K562 (cell line): ENCODE data around the gene HDLBP. TPM values are rescaled to one million over a fixed set of nuclear protein-coding genes. Genes with fewer than 3 reads are reported as not detected.

ENCODE experiments used
- ATAC-seq: fragments of 200-7000 bp; cut with Tn5 transposase; 3 replicates; pipeline ENCODE4 v1.9.1; 2020; ENCODE audit warnings: moderate library complexity
- BruUV-seq: library from RNA; stranded (reverse); fragments of 400-500 nt; replicated peaks from 2 replicates; lab custom pipeline; 2021; lab: Mats Ljungman, UMichigan
- CTCF ChIA-PET: fragments of 300-600 bp; formaldehyde crosslinking; extraction: SDS; loops from one replicate; lab custom pipeline; 2021; ENCODE audit warnings: low intra/inter-chr PET ratio; lab: Yijun Ruan, JAX
- POLR2A ChIA-PET: fragments of 300-600, 350-650 bp; sonication (Branson Sonifier 250); formaldehyde crosslinking; extraction: SDS; loops from one replicate; lab custom pipeline; 2021; ENCODE audit warnings: antibody characterized with exemption, inconsistent platforms; lab: Yijun Ruan, JAX
- DNase-seq, 4 experiments: peaks; one replicate each; pipeline versions ENCODE4 v3.0.0 to v3.0.0-alpha.2; 2011 to 2018; ENCODE audit warnings: low spot score in 3 of 4, mixed read lengths in 3 of 4; ENCODE audit errors: extremely low read depth in 1 of 4
- FAIRE-seq: peaks from 2 replicates; lab custom pipeline; 2011; peaks lifted over from hg19 to GRCh38; lab: Jason Lieb, UNC
- H2AFZ ChIP-seq: 2 replicates; pipeline ENCODE4 v1.6.0; 2011; ENCODE audit warnings: low read depth, low read length, control low read depth, inconsistent platforms
- H3K27ac ChIP-seq: fragments of 200-600 bp; 3 replicates; pipeline ENCODE4 v1.8.0; 2011; ENCODE audit warnings: low read depth, mild to moderate bottlenecking, control low read depth, inconsistent platforms, low read length, moderate library complexity, mixed read lengths; ENCODE audit errors: extremely low read depth
- H3K27me3 ChIP-seq, 2 experiments: fragments of 300-600 bp in 1 of 2; 2 replicates in 1 of 2; 3 replicates in 1 of 2; pipeline versions ENCODE4 v1.6.0 to v1.8.0; 2011; ENCODE audit warnings: inconsistent platforms in 2 of 2, low read length in 2 of 2, mild to moderate bottlenecking in 1 of 2, mixed read lengths in 1 of 2, moderate library complexity in 1 of 2; ENCODE audit not compliant: control insufficient read depth in 2 of 2, insufficient read depth in 2 of 2
- H3K36me3 ChIP-seq: fragments of 300-600 bp; 3 replicates; pipeline ENCODE4 v1.8.0; 2011; ENCODE audit warnings: mild to moderate bottlenecking, low read length, inconsistent platforms; ENCODE audit not compliant: control insufficient read depth, insufficient read depth
- H3K4me1 ChIP-seq, 2 experiments: fragments of 200-600 bp in 1 of 2; replicated peaks in 1 of 2; 2 replicates in 1 of 2; 3 replicates in 1 of 2; pipeline versions ENCODE4 v1.5.1 to v1.8.0; 2011; ENCODE audit warnings: inconsistent platforms in 2 of 2, low read length in 2 of 2, mild to moderate bottlenecking in 1 of 2, mixed read lengths in 1 of 2, moderate library complexity in 1 of 2; ENCODE audit not compliant: control insufficient read depth in 2 of 2, insufficient read depth in 2 of 2
- H3K4me2 ChIP-seq: 2 replicates; pipeline ENCODE4 v1.6.1; 2011; ENCODE audit warnings: low read length, control low read depth, inconsistent platforms, mixed read lengths; ENCODE audit not compliant: insufficient read depth
- H3K4me3 ChIP-seq: fragments of 200-600 bp; sonication (generic), shearing (Covaris generic); 2 replicates; pipeline ENCODE4 v1.5.1; 2016; ENCODE audit warnings: control low read depth, inconsistent platforms
- H3K79me2 ChIP-seq: fragments of 200-600 bp; 3 replicates; pipeline ENCODE4 v1.8.0; 2011; ENCODE audit warnings: low read length, inconsistent platforms; ENCODE audit not compliant: control insufficient read depth, insufficient read depth
- H3K9ac ChIP-seq, 2 experiments: 2 replicates each; pipeline versions ENCODE4 v1.6.0 to v1.6.1; 2011; ENCODE audit warnings: low read depth in 2 of 2, low read length in 2 of 2, control low read depth in 1 of 2, inconsistent platforms in 1 of 2, mild to moderate bottlenecking in 1 of 2, mixed read lengths in 1 of 2; ENCODE audit not compliant: insufficient read depth in 1 of 2
- H3K9me1 ChIP-seq: one replicate; pipeline ENCODE4 v1.6.0; 2011; ENCODE audit warnings: inconsistent platforms, mild to moderate bottlenecking, low read length, moderate library complexity; ENCODE audit not compliant: control insufficient read depth, insufficient read depth
- H3K9me3 ChIP-seq: replicated peaks from 2 replicates; pipeline ENCODE4 v1.5.1; 2011; ENCODE audit warnings: low read depth, low read length, inconsistent platforms; ENCODE audit not compliant: control insufficient read depth, insufficient read depth
- H4K20me1 ChIP-seq: replicated peaks from 2 replicates; pipeline ENCODE4 v1.6.1; 2011; ENCODE audit warnings: low read length, inconsistent platforms, mixed read lengths; ENCODE audit not compliant: control insufficient read depth, insufficient read depth
- ETS2 ChIP-seq: IDR thresholded peaks from 2 replicates; pipeline ENCODE4 v1.6.1; 2016; ENCODE audit warnings: borderline replicate concordance, missing genetic modification characterization, mild to moderate bottlenecking, moderate library complexity, missing compliant biosample characterization; ENCODE audit not compliant: poor library complexity, severe bottlenecking
- KDM5B ChIP-seq: fragments of 200-600 bp; sonication (generic); IDR thresholded peaks from 2 replicates; pipeline ENCODE4 v1.6.1; 2012; ENCODE audit warnings: low read depth, mild to moderate bottlenecking, moderate library complexity, low read length, control low read depth, inconsistent platforms; ENCODE audit not compliant: insufficient replicate concordance
- MYBL2 ChIP-seq, 2 experiments: fragments of 450-650 bp in 1 of 2; sonication (generic) in 1 of 2; formaldehyde crosslinking in 1 of 2; IDR thresholded peaks; 2 replicates each; pipeline versions ENCODE4 v1.6.1 to v1.8.1; 2017 to 2022; ENCODE audit warnings: borderline replicate concordance in 1 of 2, inconsistent platforms in 1 of 2, low read depth in 1 of 2, mild to moderate bottlenecking in 1 of 2, missing genetic modification reagents in 1 of 2, moderate library complexity in 1 of 2
- POLR2A ChIP-seq: fragments of 450-650 bp; conservative IDR thresholded peaks from 2 replicates; pipeline ENCODE4 v1.6.1; 2016
- RUNX1 ChIP-seq: sonication (generic); IDR thresholded peaks from 2 replicates; pipeline ENCODE4 v1.6.1; 2016; ENCODE audit warnings: antibody characterized with exemption, low read depth
- SREBF2 ChIP-seq: sonication (generic); formaldehyde crosslinking; IDR thresholded peaks from 2 replicates; pipeline ENCODE4 v1.4.0; 2020; ENCODE audit warnings: mild to moderate bottlenecking, missing genetic modification reagents
- STAG1 ChIP-seq: sonication (generic); formaldehyde crosslinking; IDR thresholded peaks from 2 replicates; pipeline ENCODE4 v1.5.0; 2020; ENCODE audit warnings: missing genetic modification reagents, borderline replicate concordance
- ZBTB11 ChIP-seq, 3 experiments: fragments of 200-800 bp in 1 of 3; fragments of 250-450 bp in 1 of 3; fragments of 450-650 bp in 1 of 3; sonication (Bioruptor Pico) in 1 of 3; sonication (Bioruptor generic) in 1 of 3; formaldehyde crosslinking in 1 of 3; IDR thresholded peaks; 2 replicates each; pipeline versions ENCODE4 v1.6.1 to v1.8.0; 2016 to 2022; ENCODE audit warnings: mild to moderate bottlenecking in 2 of 3, missing genetic modification characterization in 2 of 3, missing compliant biosample characterization in 1 of 3, moderate library complexity in 1 of 3
- WGBS: fragments of 100-300 bp; shearing (Covaris generic); methylation state at CpG from one replicate; pipeline ENCODE4 v1.1.6; 2016; ENCODE audit warnings: low coverage, mixed read lengths; ENCODE audit not compliant: insufficient coverage; ENCODE audit errors: missing lambda C conversion rate; 5-methylcytosine and 5-hydroxymethylcytosine counted together
- in situ Hi-C: fragments of 300-500 bp; cut with MboI; formaldehyde crosslinking; loops from 4 replicates; pipeline ENCODE4 v1.15.0; 2018; ENCODE audit warnings: inconsistent platforms, mixed read lengths
- intact Hi-C: fragments of 100-400 bp; cut with micrococcal nuclease; formaldehyde crosslinking; loops from 2 replicates; pipeline ENCODE4 v1.14.2; 2022
- polyA plus RNA-seq, 8 experiments: library from polyadenylated mRNA; depleted of rRNA in 4 of 8; stranded (reverse) in 5 of 8; unstranded in 3 of 8; fragments of >200 nt; fragmentation: Nextera tagmentation in 2 of 8; fragmentation: Illumina TruSeq in 1 of 8; extraction: Ambion mirVana in 2 of 8; extraction: Trizol in 1 of 8; gene quantifications; 2 replicates each; pipeline versions ENCODE4 v1.2.1 to v1.2.3, GENCODE V29; 2011 to 2014; ENCODE audit warnings: inconsistent platforms in 1 of 8, missing spikeins in 1 of 8
- total RNA-seq, 7 experiments: library from RNA; depleted of rRNA in 6 of 7; stranded (reverse); fragments of >200 nt in 6 of 7; fragmentation: Illumina TruSeq in 2 of 7; extraction: Trizol in 2 of 7; gene quantifications; 2 replicates each; pipeline versions ENCODE4 v1.2.1 to v1.2.3, GENCODE V29; 2011 to 2021; ENCODE audit warnings: low replicate concordance in 1 of 7

HDLBP gene
- total and polyA plus RNA-seq, 9 of the 15 experiments (the other 6 are each of a cell fraction or from before 2014, with no cell fraction given), result 24.4 to 378 (median 146) TPM

- no peaks in the 10 kb centered on the region; the same call in 1 of the 2 replicates for H4K20me1 ChIP-seq
- CTCF ChIA-PET, result no interaction called here
- TF ChIP-seq STAG1 (CRISPR knock-in tag) (no peak), RUNX1 (no peak), KDM5B (no peak), POLR2A (no peak), SREBF2 (CRISPR knock-in tag) (no peak), ETS2 (tag) (no peak), MYBL2 (IDR thresholded peaks at IDR 0.05; ENCODE audit: low read depth) (no peak), MYBL2 (CRISPR knock-in tag; IDR thresholded peaks at IDR 0.05; ENCODE audit: borderline replicate concordance) (no peak), ZBTB11 (CRISPR knock-in tag; IDR thresholded peaks at IDR 0.05) (no peak)
Measured at GRCh38 chr2:241261628-241262027, 53.8 kb downstream of the HDLBP start.

More at GRCh38 chr2:241261628-241262027, 53.8 kb downstream of the HDLBP start:
- in situ Hi-C loops, result no loop called here
- intact Hi-C loops, result no loop called here
- H3K4me2 ChIP-seq, result no peak overlapping the region
- no TSS peak for BruUV-seq
- DNase-seq, result no peak
- H2AFZ ChIP-seq, result no peak overlapping the region
- no peak overlapping the region for H3K4me3 ChIP-seq
- no peak for ATAC-seq
- H3K27me3 ChIP-seq, result no peaks in the 10 kb centered on the region
- no peak overlapping the region for H3K27ac ChIP-seq
- POLR2A ChIA-PET, result interaction anchor here (0.6 to 1.3 kb wide), 3 partner anchors 9 to 34 kb away, joined by 3 read pairs; no protein-coding TSS in a partner anchor
- no peak overlapping the region for H3K9ac ChIP-seq
- no peak for FAIRE-seq
- no peaks in the 10 kb centered on the region for H3K9me1 ChIP-seq
- H3K4me1 ChIP-seq, result no peaks in the 10 kb centered on the region
- peaks cover 85% of the 10 kb centered on the region for H3K36me3 ChIP-seq
- H3K79me2 ChIP-seq, result peaks cover under 1% of the 10 kb centered on the region; the same call in 1 of the 3 replicates
- WGBS, result 90% methylated on average over 3 of the region's 4 CpGs
- H3K9me3 ChIP-seq, result no peaks in the 10 kb centered on the region
